ENCODE results near the gene BACE1. TPM values are rescaled to one million over a fixed set of nuclear protein-coding genes. Genes with fewer than 3 reads are reported as not detected.
A peak's percentile ranks its signal among the peaks of the same experiment; 100 is the strongest.

The BACE1 gene
- total RNA-seq, 1 donor from 2014 or later: 78.2 TPM

DNA sequence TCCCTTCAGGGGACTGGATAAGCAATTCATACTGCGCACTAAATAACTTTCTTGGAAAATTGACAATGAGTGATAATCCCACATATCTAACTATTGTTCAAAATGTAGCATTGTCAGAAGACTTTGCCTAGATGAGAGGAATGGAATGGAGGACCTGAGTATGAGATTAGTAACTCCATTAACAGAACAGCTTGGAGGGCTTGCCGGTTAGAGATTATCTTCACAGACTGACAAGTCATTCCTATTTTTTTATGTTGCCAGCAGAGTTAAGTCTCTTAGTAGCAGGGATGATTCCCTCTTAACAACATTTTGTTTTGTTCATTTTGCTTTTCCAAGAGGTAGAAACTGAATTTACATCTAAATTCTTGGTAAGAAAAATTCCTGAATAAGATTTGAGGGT lies 32.0 kb downstream of the BACE1 start:
- Mint-ChIP-seq H3K27ac (no peak overlapping the region), H3K36me3 (ENCODE audit: insufficient read depth) (peaks cover 30% of the 10 kb centered on the region)
- no peak for DNase-seq (ENCODE audit: low spot score, unreplicated experiment)

DNA sequence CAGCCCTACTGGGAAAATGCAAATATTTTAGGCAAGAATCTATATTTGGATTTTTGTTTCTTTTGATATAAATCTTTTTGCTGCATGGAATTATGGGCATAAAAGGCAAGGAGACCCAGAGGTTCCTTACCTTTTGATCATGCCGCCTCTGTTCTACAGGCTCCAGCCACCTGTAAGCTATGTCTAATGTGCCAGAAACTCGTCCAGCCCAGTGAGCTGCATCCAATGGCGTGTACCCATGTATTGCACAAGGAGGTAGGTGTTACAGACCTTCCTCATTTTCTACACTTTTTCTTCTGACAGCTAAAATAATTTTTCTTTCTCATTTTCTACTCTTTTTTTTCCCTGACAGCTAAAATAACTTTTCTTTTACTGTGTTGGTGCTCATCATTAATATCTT lies 33.1 kb downstream of the BACE1 start:
- no peak for DNase-seq (ENCODE audit: low spot score, unreplicated experiment)
- no peaks in the 10 kb centered on the region for H3K9me3 Mint-ChIP-seq (ENCODE audit: low read depth)
- no peak overlapping the region for H3K4me3 Mint-ChIP-seq (ENCODE audit: low read depth)
- H3K27me3 Mint-ChIP-seq: no peaks in the 10 kb centered on the region
- H3K27ac Mint-ChIP-seq: no peak overlapping the region
- TF ChIP-seq, protein P1, sequence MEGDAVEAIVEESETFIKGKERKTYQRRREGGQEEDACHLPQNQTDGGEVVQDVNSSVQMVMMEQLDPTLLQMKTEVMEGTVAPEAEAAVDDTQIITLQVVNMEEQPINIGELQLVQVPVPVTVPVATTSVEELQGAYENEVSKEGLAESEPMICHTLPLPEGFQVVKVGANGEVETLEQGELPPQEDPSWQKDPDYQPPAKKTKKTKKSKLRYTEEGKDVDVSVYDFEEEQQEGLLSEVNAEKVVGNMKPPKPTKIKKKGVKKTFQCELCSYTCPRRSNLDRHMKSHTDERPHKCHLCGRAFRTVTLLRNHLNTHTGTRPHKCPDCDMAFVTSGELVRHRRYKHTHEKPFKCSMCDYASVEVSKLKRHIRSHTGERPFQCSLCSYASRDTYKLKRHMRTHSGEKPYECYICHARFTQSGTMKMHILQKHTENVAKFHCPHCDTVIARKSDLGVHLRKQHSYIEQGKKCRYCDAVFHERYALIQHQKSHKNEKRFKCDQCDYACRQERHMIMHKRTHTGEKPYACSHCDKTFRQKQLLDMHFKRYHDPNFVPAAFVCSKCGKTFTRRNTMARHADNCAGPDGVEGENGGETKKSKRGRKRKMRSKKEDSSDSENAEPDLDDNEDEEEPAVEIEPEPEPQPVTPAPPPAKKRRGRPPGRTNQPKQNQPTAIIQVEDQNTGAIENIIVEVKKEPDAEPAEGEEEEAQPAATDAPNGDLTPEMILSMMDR (IDR thresholded peaks at IDR 0.05; ENCODE audit: unreplicated experiment): no peak
- no peaks in the 10 kb centered on the region for H3K4me1 Mint-ChIP-seq (ENCODE audit: low read depth)
- H3K36me3 Mint-ChIP-seq (ENCODE audit: insufficient read depth): peaks cover 30% of the 10 kb centered on the region

More for the DNA sequence above, 32.0 kb downstream of the BACE1 start:
- no peaks in the 10 kb centered on the region for H3K4me1 Mint-ChIP-seq (ENCODE audit: low read depth)
- H3K9me3 Mint-ChIP-seq (ENCODE audit: low read depth): no peaks in the 10 kb centered on the region
- H3K27me3 Mint-ChIP-seq: no peaks in the 10 kb centered on the region
- H3K4me3 Mint-ChIP-seq (ENCODE audit: low read depth): no peak overlapping the region
- TF ChIP-seq, protein P1 (IDR thresholded peaks at IDR 0.05; ENCODE audit: unreplicated experiment): no peak

DNA sequence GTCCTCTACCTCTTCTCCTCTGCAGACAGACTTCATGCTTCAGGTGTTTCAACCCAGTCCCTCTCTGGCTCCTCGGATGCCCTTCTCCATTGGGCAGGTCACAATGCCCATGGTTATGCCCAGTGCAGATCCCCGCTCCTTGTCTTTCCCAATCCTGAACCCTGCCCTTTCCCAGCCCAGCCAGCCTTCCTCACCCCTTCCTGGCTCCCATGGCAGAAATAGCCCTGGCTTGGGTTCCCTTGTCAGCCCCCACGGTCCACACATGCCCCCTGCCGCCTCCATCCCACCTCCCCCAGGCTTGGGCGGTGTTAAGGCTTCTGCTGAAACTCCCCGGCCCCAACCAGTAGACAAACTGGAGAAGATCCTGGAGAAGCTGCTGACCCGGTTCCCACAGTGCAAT lies 34.2 kb downstream of the BACE1 start:
- TF ChIP-seq, protein P1 (IDR thresholded peaks at IDR 0.05; ENCODE audit: unreplicated experiment): no peak
- H3K9me3 Mint-ChIP-seq (ENCODE audit: low read depth): no peaks in the 10 kb centered on the region
- H3K4me1 Mint-ChIP-seq (ENCODE audit: low read depth): no peaks in the 10 kb centered on the region
- H3K27ac Mint-ChIP-seq: peak overlapping the region; percentile 33
- H3K36me3 Mint-ChIP-seq (ENCODE audit: insufficient read depth): peaks cover 29% of the 10 kb centered on the region
- DNase-seq (ENCODE audit: low spot score, unreplicated experiment): no peak
- no peak overlapping the region for H3K4me3 Mint-ChIP-seq (ENCODE audit: low read depth)
- H3K27me3 Mint-ChIP-seq: no peaks in the 10 kb centered on the region

DNA sequence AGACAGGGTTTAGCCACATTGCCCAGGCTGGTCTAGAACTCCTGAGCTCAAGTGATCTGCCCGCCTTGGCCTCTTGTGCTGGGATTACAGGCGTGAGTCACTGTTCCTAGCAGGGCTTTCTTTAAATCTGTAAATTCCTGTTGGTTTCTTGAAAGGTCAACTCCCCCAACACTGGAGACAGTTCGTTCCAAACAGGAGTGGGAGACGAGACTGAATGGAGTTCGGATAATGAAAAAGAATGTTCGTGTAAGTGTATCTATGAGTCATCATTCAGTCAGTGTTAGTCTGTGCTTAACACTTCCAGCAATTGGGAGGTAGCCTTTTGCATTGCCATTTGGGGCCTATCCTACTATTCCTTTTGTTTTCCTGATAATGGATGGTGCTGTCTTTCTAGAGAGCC lies 34.9 kb downstream of the BACE1 start:
- Mint-ChIP-seq H3K9me3 (ENCODE audit: low read depth) (no peaks in the 10 kb centered on the region), H3K4me3 (ENCODE audit: low read depth) (no peak overlapping the region), H3K27ac (no peak overlapping the region), H3K4me1 (ENCODE audit: low read depth) (no peaks in the 10 kb centered on the region), H3K27me3 (no peaks in the 10 kb centered on the region), H3K36me3 (ENCODE audit: insufficient read depth) (peaks cover 26% of the 10 kb centered on the region)
- TF ChIP-seq, protein P1 (IDR thresholded peaks at IDR 0.05; ENCODE audit: unreplicated experiment): no peak
- no peak for DNase-seq (ENCODE audit: low spot score, unreplicated experiment)

DNA sequence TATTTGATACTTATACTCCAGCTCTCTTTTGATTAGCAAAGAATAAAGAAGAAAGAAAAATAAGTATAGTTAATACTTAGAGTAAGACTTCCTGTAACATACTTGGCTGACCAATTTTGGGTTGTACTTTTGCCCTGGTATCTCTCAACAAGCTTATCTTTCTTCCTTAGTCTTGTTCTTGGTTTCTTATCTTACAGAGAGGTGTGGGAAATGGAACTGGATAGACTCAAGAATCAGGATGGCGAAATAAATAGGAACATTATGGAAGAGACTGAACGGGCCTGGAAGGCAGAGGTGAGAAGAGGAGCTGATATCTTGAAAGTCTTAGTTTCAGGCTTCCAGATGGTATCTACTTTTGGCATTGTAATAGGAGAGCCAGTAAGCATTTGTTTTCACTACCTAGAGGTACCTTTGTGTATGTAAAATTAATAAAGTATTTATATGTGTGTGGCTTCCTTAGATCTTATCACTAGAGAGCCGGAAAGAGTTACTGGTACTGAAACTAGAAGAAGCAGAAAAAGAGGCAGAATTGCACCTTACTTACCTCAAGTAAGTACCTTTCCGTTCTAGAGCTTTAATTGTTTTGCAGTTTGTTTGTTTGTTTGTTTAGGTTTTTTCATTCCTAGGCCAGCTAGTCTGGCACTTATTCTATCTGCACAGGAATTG lies 36.2 kb downstream of the BACE1 start:
- TF ChIP-seq, protein P1 (IDR thresholded peaks at IDR 0.05; ENCODE audit: unreplicated experiment): no peak
- H3K27me3 Mint-ChIP-seq: no peaks in the 10 kb centered on the region
- H3K36me3 Mint-ChIP-seq (ENCODE audit: insufficient read depth): peaks cover 28% of the 10 kb centered on the region
- no peak for DNase-seq (ENCODE audit: low spot score, unreplicated experiment)
- H3K27ac Mint-ChIP-seq: no peak overlapping the region
- no peaks in the 10 kb centered on the region for H3K9me3 Mint-ChIP-seq (ENCODE audit: low read depth)
- H3K4me3 Mint-ChIP-seq (ENCODE audit: low read depth): no peak overlapping the region
- H3K4me1 Mint-ChIP-seq (ENCODE audit: low read depth): no peaks in the 10 kb centered on the region

Measured in progenitor cell of endocrine pancreas (in vitro differentiated cells).